GM21723 (cell line): Measurements from ENCODE around the gene UGT2B17.
"Not testable (repeated sequence)": the region's sequence is repeated elsewhere in the genome, so short reads cannot be mapped to it uniquely, and the experiment has no call there.

Source experiments
- ATAC-seq: cut with Tn5 transposase; IDR thresholded peaks from one replicate; pipeline ENCODE4 v1.9.1; 2021; ENCODE audit warnings: mild to moderate bottlenecking, moderate library complexity; ENCODE audit not compliant: unreplicated experiment

The UGT2B17 gene

DNA sequence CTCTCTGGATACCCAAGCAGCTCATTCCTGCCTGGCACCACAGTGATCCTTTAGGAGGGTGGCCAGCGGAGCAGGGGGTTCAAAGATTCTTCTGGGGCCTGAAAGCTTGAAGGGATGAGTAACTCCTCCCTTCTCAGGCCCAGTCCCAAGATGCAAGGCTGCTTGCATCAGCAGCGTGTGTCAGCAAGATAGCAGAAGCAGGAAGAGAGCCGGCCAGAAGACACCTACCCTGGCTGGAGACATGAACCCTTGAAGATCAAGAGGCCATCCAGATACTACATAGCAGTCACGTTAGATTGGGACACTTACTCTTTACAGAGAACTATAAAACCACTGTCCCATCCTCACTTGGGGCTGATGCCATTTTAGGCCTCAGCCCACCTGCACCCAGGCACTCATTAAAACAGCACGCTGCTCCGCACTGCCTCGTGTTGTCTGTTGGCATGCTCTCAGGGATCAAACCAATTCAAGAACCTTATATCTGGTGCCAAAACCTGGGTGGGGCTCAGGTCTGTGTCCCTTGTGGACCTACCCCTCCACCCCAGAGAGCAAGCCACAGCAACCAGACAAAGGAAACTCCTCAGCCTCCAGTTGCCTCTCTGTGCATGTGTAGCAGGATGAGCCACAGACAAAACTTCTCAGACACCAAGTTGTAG lies 6.5 kb downstream of the UGT2B17 start:
- ATAC-seq = no peak

GRCh38 chr4:68569036-68569435 lies 7.1 kb downstream of the UGT2B17 start:
- not testable (repeated sequence) for ATAC-seq

- ATAC-seq = not testable (repeated sequence)
These were observed 7.6 kb downstream of the UGT2B17 start for GRCh38 chr4:68568535-68568934.

GRCh38 chr4:68566364-68566763 lies 9.8 kb downstream of the UGT2B17 start:
- not testable (repeated sequence) for ATAC-seq

DNA sequence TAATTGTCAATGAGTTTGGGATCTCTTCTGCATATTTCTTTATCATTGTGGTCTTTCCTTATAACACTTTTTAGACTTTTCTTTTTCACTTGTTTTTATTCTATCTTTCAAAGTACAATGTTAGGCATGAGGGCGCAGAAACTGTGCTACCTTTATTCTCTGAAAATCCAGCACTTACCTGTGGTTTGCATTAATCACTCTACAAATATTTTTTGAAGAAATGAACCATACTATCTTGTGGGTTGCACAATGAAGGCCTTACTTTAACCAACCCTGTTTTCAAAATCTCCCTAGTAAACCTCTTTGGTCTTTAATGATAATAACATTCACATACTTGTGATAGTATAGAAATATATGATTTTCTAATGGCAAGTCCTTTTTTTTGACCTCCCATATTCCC lies 11.0 kb downstream of the UGT2B17 start:
- not testable (repeated sequence) for ATAC-seq

GRCh38 chr4:68560364-68561070 lies 15.6 kb downstream of the UGT2B17 start:
- ATAC-seq = not testable (repeated sequence)

DNA sequence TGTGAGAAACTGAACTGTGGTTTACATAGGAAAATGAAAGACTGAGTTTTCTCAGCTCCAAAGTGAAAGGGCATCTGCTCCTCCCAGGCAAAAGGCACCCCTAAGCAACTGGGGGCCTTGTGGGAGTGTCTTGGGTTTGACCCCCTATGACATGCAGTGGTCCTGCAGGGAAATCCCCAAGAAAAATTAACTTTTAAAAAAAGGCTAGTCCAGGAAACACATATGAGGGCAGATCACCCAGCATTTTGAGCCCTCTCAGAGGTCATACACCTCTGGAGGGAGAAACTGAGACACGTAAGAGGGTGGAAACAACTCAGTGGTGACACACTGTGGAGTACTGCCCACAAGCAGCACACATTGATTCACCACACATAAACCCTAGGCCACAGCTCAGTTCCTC lies 22.3 kb downstream of the UGT2B17 start:
- peak; percentile 71 for ATAC-seq

- ATAC-seq = peak; percentile 74
These were observed 23.0 kb downstream of the UGT2B17 start for GRCh38 chr4:68552818-68553811.

DNA sequence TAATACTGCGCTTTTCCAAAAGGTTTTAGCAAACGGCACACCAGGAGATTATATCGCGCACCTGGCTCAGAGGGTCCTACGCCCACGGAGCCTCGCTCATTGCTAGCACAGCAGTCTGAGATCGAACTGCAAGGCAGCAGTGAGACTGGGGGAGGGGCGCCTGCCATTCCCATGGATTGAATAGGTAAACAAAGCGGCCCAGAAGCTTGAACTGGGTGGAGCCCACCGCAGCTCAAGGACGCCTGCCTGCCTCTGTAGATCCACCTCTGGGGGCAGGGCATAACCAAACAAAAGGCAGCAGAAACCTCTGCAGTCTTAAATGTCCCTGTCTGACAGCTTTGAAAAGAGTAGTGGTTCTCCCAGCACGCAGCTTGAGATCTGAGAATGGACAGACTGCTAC lies 33.4 kb downstream of the UGT2B17 start:
- ATAC-seq = not testable (repeated sequence)

- ATAC-seq = no peak
These were observed 39.7 kb downstream of the UGT2B17 start for GRCh38 chr4:68536375-68536774.

DNA sequence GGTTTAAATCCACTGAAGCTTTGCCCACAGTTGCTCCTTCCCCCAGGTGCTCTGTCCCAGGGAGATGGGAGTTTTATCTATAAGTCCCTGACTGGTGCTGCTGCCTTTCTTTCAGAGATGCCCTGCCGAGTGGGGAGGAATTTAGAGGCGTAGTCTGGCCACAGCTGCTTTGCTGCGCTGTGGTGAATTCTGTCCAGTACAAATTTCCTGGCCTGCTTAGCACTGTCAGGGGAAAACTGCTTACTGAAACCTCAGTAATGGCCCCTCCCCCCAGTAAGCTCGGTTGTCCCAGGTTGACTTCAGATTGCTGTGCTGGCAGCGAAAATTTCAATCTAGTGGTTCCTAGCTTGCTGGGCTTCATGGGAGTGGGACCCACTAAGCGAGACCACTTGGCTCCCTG lies 40.1 kb downstream of the UGT2B17 start:
- no peak for ATAC-seq

DNA sequence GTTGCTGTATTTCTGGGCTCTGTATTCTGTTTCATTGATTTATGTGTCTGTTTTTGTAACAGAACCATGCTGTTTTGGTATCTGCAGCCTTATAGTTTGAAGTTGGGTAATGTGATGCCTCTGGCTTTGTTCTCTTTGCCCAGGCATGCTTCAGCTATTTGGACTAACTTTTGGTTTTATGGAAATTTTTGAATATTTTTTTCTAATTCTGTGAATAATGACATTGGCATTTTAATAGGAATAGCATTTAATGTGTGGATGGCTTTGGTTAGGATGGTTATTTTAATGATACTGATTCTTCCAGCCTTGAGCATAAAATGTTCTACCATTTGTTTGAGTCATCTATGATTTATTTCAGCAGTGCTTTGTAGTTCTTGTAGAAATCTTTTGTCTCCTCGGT lies 53.9 kb downstream of the UGT2B17 start:
- ATAC-seq = not testable (repeated sequence)

DNA sequence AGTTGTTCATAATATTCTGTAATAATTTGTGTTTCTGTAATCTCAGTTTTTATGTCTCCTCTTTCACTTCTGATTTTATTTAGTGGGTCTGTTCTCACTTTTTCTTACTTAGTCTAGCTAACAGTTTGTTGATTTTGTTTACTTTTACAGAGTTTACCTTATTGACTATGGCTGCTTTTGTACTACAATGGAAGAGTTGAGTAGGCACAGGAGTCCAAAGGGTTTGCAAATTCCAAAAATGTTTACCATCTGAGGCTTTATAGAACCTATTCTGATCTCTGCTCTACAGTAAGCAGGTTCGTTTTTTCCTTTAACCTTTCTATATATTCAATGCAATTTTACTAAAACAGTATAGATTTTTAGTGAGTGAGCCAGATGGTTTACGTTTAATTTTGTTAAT lies 55.1 kb downstream of the UGT2B17 start:
- ATAC-seq = no peak

DNA sequence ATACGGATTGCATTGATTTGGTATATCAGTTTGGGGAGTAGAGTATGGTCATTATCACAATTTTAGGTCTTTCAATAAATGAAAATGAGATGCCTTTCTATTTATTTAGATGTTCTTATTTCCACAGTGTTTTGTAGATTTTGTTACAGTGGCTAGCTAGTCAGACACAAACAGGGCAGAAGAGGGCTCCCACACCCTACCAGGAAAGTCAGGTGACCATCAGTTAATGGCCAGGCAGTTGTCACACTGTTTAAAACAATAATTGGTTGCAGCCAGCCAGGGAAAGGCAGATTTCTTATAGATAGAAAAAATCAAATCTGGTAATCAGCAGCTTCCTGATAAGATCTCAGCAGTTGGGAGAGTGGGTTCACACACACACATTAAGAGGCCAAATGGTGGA lies 57.2 kb downstream of the UGT2B17 start:
- no peak for ATAC-seq

GRCh38 chr4:68505452-68505851 lies 70.7 kb downstream of the UGT2B17 start:
- not testable (repeated sequence) for ATAC-seq

DNA sequence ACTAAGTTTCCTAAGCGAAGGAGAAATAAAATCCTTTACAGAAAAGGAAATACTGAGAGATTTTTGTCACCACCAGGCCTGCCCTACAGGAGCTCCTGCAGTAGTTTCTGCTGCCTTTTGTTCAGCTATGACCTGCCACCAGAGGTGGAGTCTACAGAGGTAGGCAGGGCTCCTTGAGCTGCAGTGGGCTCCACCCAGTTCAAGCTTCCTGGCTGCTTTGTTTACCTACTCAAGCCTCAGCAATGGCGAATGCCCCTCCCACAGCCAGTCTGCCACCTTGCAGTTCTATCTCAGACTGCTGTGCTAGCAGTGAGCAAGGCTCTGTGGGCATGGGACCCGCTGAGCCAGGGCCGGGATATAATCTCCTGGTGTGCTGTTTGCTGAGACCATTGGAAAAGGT lies 71.3 kb downstream of the UGT2B17 start:
- not testable (repeated sequence) for ATAC-seq

DNA sequence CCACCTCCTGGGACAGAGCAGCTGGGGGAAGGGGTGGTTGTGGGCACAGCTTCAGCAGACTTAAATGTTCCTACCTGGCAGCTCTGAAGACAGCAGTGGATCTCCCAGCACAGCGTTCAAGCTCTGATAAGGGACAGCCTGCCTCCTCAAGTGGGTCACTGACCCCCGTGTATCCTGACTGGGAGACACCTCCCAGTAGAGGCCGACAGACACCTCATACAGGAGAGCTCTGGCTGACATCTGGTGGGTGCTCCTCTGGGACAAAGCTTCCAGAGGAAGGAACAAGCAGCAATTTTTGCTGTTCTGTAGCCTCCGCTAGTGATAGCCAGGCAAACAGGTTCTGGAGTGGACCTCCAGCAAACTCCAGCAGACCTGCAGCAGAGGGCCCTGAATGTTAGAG lies 72.7 kb downstream of the UGT2B17 start:
- not testable (repeated sequence) for ATAC-seq

DNA sequence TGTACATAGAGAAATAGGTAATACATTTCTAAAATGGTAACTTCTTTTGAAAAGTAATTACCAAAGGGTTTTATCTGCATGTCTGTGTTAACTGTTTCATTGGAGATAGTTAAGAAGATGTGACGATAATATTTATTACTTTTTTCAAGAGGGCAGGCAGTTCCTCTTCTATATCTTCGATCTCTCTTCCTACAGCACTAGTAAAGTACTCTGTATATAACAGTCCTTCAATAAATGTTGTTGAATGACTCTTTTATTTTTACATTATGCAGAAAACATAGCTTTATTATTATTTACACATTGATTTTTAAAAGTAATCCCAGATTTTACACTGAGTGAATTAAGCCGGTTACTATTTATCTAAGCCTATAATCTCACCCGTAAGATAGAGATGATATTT lies 77.1 kb downstream of the UGT2B17 start:
- no peak for ATAC-seq

DNA sequence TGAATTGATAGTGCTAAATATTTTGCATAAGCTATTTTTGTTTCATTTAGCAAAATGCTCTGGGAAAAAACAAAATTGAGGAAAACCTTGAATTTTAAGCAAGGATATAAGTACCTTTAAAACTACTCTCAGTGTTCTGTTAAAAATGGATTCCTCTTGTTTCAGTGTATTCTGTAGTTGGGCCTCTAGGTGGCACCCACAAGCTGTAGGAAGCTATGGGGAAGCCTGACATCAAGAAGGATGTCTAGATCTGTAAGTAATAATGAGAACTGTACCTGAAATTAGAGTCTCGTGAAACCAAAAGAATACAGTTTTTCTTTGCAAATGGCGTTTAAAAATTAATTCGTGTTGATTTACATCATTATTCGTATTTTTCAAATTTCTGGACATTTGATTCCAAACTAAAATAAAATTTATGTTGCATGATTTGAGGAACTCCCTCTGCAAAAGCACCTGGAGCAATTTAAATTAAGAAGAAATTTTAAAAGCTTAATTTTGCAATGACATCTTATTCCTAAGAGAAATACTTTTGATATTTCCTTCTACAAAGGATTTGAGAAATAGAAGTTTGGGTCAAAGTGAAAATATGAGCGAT lies 77.6 kb downstream of the UGT2B17 start:
- peak; percentile 97 for ATAC-seq

- ATAC-seq = no peak
These were observed 81.4 kb downstream of the UGT2B17 start for GRCh38 chr4:68494688-68495087.
